ENCODE results near the gene CTNNBIP1. TPM values are rescaled to one million over a fixed set of nuclear protein-coding genes. Genes with fewer than 3 reads are reported as not detected.

CTNNBIP1 gene
- total RNA-seq, 3 donors from 2014 or later (not counting 1 experiment from before 2014, with no cell fraction given): 26.4 to 31.0 (median 29.8) TPM

DNA sequence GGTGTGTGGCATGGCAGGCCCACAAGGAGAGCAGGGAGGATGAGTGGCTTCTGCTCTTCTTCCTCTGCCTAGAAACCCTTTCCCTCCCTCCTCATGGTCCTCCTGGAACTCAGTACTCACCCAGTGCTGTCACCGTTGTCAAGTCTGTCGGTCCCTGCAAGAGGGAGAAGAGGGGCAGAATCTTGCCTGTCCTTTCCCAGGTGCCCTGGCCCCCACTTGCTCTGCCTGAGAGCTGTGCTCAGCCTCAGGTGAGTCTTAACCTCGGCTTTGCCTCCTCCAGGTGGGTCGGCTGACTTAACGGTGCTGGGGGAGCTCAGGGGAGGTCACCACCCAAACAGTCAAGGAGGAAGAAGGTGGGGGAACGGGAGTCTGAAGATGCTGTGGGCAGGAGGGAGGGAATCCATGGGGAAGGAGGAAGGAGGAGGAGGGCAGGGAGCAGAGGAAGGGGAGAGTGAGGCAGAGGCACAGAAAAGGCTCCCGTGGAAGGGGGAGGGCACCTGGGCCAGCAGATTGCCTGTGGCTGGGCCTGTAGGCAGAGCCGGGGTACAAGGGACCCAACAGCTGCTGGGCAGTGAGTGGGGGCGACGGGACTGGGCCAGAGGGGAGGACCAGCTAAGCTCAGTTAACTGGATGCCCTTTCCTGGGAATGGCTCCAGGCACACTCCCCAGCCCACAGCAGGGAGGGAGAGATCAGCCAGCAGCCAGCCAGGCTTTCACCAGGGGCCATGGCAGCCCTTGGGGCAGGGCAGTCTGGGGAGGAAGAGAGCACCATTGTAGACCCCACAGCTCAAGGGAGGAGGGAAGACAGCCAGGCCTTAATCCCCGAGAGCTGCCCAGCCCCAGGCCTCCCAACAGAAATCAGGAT lies 26.3 kb downstream of the CTNNBIP1 start:
- DNase-seq (no peak), ATAC-seq (no peak)
- H3K27me3 Mint-ChIP-seq (ENCODE audit: low read depth in 2 of 2): no peaks in the 10 kb centered on the region
- Histone ChIP-seq H3K36me3 (ENCODE audit: control insufficient read depth, insufficient read depth, low read length) (peaks cover 4% of the 10 kb centered on the region), H3K4me3 (ENCODE audit: low read length) (no peak overlapping the region), H3K9me3 (ENCODE audit: control insufficient read depth, insufficient read depth, low read length) (no peaks in the 10 kb centered on the region), H3K27ac (ENCODE audit: low read length) (peak overlapping the region; percentile 75), H3K27me3 (ENCODE audit: control insufficient read depth, insufficient read depth, low read length) (no peaks in the 10 kb centered on the region), H3K4me1 (ENCODE audit: control insufficient read depth, insufficient read depth, low read length) (peaks cover 47% of the 10 kb centered on the region)
- H3K4me1 Mint-ChIP-seq: peaks cover 47% of the 10 kb centered on the region in 2 donors
- no peaks in the 10 kb centered on the region for H3K9me3 Mint-ChIP-seq
- intact Hi-C loops (cut with micrococcal nuclease): no loop called here
- H3K27ac Mint-ChIP-seq: peak overlapping the region; percentile 81 to 90
- WGBS (ENCODE audit: insufficient coverage): 85% methylated on average over 11 of the region's 11 CpGs
- H3K4me3 Mint-ChIP-seq: peak overlapping the region; percentile 13
- H3K36me3 Mint-ChIP-seq: no peaks in the 10 kb centered on the region
- TF ChIP-seq, protein P1, sequence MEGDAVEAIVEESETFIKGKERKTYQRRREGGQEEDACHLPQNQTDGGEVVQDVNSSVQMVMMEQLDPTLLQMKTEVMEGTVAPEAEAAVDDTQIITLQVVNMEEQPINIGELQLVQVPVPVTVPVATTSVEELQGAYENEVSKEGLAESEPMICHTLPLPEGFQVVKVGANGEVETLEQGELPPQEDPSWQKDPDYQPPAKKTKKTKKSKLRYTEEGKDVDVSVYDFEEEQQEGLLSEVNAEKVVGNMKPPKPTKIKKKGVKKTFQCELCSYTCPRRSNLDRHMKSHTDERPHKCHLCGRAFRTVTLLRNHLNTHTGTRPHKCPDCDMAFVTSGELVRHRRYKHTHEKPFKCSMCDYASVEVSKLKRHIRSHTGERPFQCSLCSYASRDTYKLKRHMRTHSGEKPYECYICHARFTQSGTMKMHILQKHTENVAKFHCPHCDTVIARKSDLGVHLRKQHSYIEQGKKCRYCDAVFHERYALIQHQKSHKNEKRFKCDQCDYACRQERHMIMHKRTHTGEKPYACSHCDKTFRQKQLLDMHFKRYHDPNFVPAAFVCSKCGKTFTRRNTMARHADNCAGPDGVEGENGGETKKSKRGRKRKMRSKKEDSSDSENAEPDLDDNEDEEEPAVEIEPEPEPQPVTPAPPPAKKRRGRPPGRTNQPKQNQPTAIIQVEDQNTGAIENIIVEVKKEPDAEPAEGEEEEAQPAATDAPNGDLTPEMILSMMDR (IDR thresholded peaks at IDR 0.05): no peak

GRCh38 chr1:9882945-9883303 lies 27.1 kb downstream of the CTNNBIP1 start:
- intact Hi-C loops (cut with micrococcal nuclease): no loop called here
- H3K4me3 ChIP-seq (ENCODE audit: low read length): no peak overlapping the region
- H3K27me3 ChIP-seq (ENCODE audit: control insufficient read depth, insufficient read depth, low read length): no peaks in the 10 kb centered on the region
- DNase-seq: no peak
- H3K4me3 Mint-ChIP-seq: peak overlapping the region; percentile 80
- no peaks in the 10 kb centered on the region for H3K27me3 Mint-ChIP-seq (ENCODE audit: low read depth in 2 of 2)
- TF ChIP-seq, protein P1 (IDR thresholded peaks at IDR 0.05): no peak
- peak overlapping the region; percentile 75 for H3K27ac ChIP-seq (ENCODE audit: low read length)
- H3K4me1 ChIP-seq (ENCODE audit: control insufficient read depth, insufficient read depth, low read length): peaks cover 47% of the 10 kb centered on the region
- WGBS (ENCODE audit: insufficient coverage): 85% methylated on average over 12 of the region's 12 CpGs
- H3K4me1 Mint-ChIP-seq: peaks cover 47% of the 10 kb centered on the region in 2 donors
- H3K36me3 ChIP-seq (ENCODE audit: control insufficient read depth, insufficient read depth, low read length): peaks cover 4% of the 10 kb centered on the region
- no peaks in the 10 kb centered on the region for H3K9me3 ChIP-seq (ENCODE audit: control insufficient read depth, insufficient read depth, low read length)
- H3K27ac Mint-ChIP-seq: peak overlapping the region; percentile 87 to 90
- no peaks in the 10 kb centered on the region for H3K36me3 Mint-ChIP-seq
- H3K9me3 Mint-ChIP-seq: no peaks in the 10 kb centered on the region
- no peak for ATAC-seq

DNA sequence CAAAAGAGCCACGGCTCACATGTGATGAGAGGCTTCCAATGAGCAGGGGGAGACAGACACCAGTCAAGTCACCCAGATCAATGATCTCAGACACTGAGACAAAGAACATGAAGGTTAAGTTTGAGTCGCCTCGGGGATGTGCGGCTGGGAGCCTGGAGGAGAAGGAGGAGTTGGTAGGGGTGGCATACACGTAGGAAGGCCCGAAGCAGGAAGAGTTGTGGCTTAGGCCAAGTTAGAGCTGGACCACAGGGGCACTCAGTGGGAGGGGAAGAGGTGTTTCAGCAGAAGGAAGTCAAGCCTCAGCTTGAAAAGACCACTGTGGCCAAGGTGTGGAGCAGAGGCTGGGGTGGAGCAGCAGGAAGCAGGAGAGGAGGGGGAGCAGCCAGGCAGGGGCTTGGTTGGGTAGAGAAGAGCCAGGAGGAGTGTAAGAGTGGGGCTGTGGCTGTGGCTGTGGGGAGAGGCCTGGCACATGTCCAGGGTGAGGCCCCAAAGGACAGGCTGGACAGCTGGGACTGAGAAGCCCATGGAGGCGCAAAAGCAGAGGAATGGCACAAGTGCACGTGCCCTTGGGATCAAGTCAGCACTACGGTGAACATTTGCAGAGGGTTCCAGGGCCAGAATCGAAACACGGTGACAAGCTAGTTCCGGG lies 27.6 kb downstream of the CTNNBIP1 start:
- Histone ChIP-seq H3K4me1 (ENCODE audit: control insufficient read depth, insufficient read depth, low read length) (peaks cover 47% of the 10 kb centered on the region), H3K27me3 (ENCODE audit: control insufficient read depth, insufficient read depth, low read length) (no peaks in the 10 kb centered on the region), H3K27ac (ENCODE audit: low read length) (peak overlapping the region; percentile 75), H3K9me3 (ENCODE audit: control insufficient read depth, insufficient read depth, low read length) (no peaks in the 10 kb centered on the region), H3K4me3 (ENCODE audit: low read length) (no peak overlapping the region), H3K36me3 (ENCODE audit: control insufficient read depth, insufficient read depth, low read length) (peaks cover 4% of the 10 kb centered on the region)
- ATAC-seq: peak; percentile 68 to 82 (median 80)
- no peaks in the 10 kb centered on the region for H3K36me3 Mint-ChIP-seq
- peaks cover 47% of the 10 kb centered on the region in 2 donors for H3K4me1 Mint-ChIP-seq
- H3K27me3 Mint-ChIP-seq (ENCODE audit: low read depth in 2 of 2): no peaks in the 10 kb centered on the region
- H3K9me3 Mint-ChIP-seq: no peaks in the 10 kb centered on the region
- intact Hi-C loops (cut with micrococcal nuclease): no loop called here
- TF ChIP-seq, protein P1 (IDR thresholded peaks at IDR 0.05): no peak
- 38% methylated on average over 12 of the region's 12 CpGs for WGBS (ENCODE audit: insufficient coverage)
- H3K4me3 Mint-ChIP-seq: peak overlapping the region; percentile 80
- peak overlapping the region; percentile 87 to 90 for H3K27ac Mint-ChIP-seq
- DNase-seq: peak in 1 of 2 donors; percentile 49
